Measurements from ENCODE around the gene IRS2.
"Not testable (repeated sequence)": the region's sequence is repeated elsewhere in the genome, so short reads cannot be mapped to it uniquely, and the experiment has no call there.

The IRS2 gene

GRCh38 chr13:109786457-109787134, at the start of gene IRS2:
Gene IRS2 (minus strand): TSS chr13:109786583. CDS start chr13:109786053, 530 bp downstream.
- DNase-seq: peak; percentile 91

- no peak for DNase-seq
Observed at GRCh38 chr13:109834973-109835720, 48.8 kb upstream of the IRS2 start.

- no peak for DNase-seq
Observed at GRCh38 chr13:109833940-109834339, 47.6 kb upstream of the IRS2 start.

- DNase-seq: no peak
Observed at GRCh38 chr13:109833071-109833470, 46.7 kb upstream of the IRS2 start.

- not testable (repeated sequence) for DNase-seq
Observed at GRCh38 chr13:109828591-109829316, 42.4 kb upstream of the IRS2 start.

- DNase-seq: not testable (repeated sequence)
Observed at GRCh38 chr13:109823201-109823600, 36.8 kb upstream of the IRS2 start.

GRCh38 chr13:109821103-109821502, 34.7 kb upstream of the IRS2 start:
- DNase-seq: no peak

- DNase-seq: no peak
Observed at GRCh38 chr13:109819874-109820273, 33.5 kb upstream of the IRS2 start.

GRCh38 chr13:109818886-109819285, 32.5 kb upstream of the IRS2 start:
- no peak for DNase-seq

GRCh38 chr13:109817591-109818535, 31.5 kb upstream of the IRS2 start:
- no peak for DNase-seq

GRCh38 chr13:109816808-109817203, 30.4 kb upstream of the IRS2 start:
- no peak for DNase-seq

- DNase-seq: no peak
Observed at GRCh38 chr13:109816112-109816807, 29.9 kb upstream of the IRS2 start.

- DNase-seq: no peak
Observed at GRCh38 chr13:109815651-109816050, 29.3 kb upstream of the IRS2 start.

- DNase-seq: no peak
Observed at GRCh38 chr13:109813663-109814062, 27.3 kb upstream of the IRS2 start.

GRCh38 chr13:109812382-109812781, 26.0 kb upstream of the IRS2 start:
- no peak for DNase-seq

GRCh38 chr13:109810761-109811510, 24.6 kb upstream of the IRS2 start:
- no peak for DNase-seq

GRCh38 chr13:109809216-109809932, 23.0 kb upstream of the IRS2 start:
- no peak for DNase-seq

- no peak for DNase-seq
Observed at GRCh38 chr13:109807345-109807744, 21.0 kb upstream of the IRS2 start.

GRCh38 chr13:109804654-109805053, 18.3 kb upstream of the IRS2 start:
- no peak for DNase-seq

- no peak for DNase-seq
Observed at GRCh38 chr13:109803825-109804224, 17.4 kb upstream of the IRS2 start.
